Measurements from ENCODE around the gene LUZP1. TPM values are rescaled to one million over a fixed set of nuclear protein-coding genes. Genes with fewer than 3 reads are reported as not detected.

Gene LUZP1
- total RNA-seq, 4 donors from 2014 or later: 22.3 to 38.4 (median 30.3) TPM

DNA sequence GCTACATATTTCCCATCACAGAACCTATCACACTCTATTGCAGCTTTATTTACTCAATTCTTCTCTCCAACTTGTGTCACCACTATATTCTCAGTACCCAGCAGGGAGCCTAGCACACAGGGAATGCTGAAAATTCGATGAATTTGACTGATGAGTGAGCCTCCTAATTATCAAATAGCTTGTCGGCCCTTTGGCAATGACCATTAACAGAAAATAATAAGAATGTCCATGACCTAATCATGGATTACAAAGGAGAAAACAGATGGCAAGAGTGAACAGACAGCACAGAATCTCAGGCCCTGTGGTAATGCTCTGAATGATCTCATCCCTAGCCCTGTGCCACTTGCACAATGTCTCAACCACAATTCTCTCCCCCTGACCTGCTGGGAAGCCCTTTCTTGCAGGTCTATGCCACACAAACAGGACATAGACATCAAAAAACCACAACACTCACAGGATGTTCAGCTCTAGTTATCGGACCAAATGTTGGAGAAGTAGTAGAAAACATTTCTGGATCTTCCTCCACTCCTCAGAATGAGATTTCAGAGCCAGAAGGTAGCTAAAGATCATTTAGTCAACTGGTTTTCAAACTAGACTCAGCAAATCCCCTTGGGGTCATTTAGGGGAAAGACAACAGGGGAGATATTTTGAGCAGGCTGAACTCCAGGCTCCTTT lies 68.4 kb downstream of the LUZP1 start:
- no peak overlapping the region for H3K4me3 ChIP-seq

DNA sequence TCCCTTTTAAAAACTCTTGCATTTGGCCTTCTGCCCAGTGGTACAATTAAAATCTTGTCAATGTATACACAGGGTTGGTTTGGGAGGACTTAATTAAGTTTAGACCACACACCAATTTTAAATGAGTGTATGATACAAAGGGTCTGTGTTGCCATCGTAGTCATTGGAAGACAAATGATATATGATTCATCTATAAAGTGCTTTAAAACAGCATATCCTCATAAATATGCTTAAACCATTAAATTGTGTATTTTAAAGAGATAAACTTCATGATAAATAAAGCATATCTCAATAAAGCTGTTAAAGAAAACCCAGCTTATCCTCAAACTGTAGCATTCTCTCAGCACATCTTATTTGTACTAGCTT lies 69.5 kb downstream of the LUZP1 start:
- no peaks in the 10 kb centered on the region for H3K9me3 ChIP-seq
- no peak for ATAC-seq
- H3K4me1 ChIP-seq: peaks cover 21 to 58% (median 32%) of the 10 kb centered on the region in 3 donors
- H3K36me3 ChIP-seq: peaks cover 0 to 6% of the 10 kb centered on the region in 2 donors
- H3K4me3 ChIP-seq: no peak overlapping the region
- H3K27ac ChIP-seq: peak overlapping the region in 1 of 4 donors; percentile 59
- 82 to 100% methylated on average over 1 of the region's 1 CpG for WGBS, 2 donors (ENCODE audit: low coverage in 1 of 2)
- no peak for TF ChIP-seq POLR2A (IDR thresholded peaks at IDR 0.05)
- no peak for TF ChIP-seq POLR2AphosphoS5 (IDR thresholded peaks at IDR 0.05)
- TF ChIP-seq, protein P1, sequence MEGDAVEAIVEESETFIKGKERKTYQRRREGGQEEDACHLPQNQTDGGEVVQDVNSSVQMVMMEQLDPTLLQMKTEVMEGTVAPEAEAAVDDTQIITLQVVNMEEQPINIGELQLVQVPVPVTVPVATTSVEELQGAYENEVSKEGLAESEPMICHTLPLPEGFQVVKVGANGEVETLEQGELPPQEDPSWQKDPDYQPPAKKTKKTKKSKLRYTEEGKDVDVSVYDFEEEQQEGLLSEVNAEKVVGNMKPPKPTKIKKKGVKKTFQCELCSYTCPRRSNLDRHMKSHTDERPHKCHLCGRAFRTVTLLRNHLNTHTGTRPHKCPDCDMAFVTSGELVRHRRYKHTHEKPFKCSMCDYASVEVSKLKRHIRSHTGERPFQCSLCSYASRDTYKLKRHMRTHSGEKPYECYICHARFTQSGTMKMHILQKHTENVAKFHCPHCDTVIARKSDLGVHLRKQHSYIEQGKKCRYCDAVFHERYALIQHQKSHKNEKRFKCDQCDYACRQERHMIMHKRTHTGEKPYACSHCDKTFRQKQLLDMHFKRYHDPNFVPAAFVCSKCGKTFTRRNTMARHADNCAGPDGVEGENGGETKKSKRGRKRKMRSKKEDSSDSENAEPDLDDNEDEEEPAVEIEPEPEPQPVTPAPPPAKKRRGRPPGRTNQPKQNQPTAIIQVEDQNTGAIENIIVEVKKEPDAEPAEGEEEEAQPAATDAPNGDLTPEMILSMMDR (IDR thresholded peaks at IDR 0.05): no peak
- no peak for TF ChIP-seq EP300 (IDR thresholded peaks at IDR 0.05)
- no peaks in the 10 kb centered on the region for H3K27me3 ChIP-seq

More for the DNA sequence above, 68.4 kb downstream of the LUZP1 start:
- no peaks in the 10 kb centered on the region for H3K27me3 ChIP-seq
- H3K27ac ChIP-seq: peak overlapping the region; percentile 34 to 69 (median 60)
- no peaks in the 10 kb centered on the region for H3K9me3 ChIP-seq
- WGBS, 2 donors (ENCODE audit: low coverage in 1 of 2): 45 to 60% methylated on average over 1 to 3 of the region's 3 CpGs
- H3K36me3 ChIP-seq: no peaks in the 10 kb centered on the region
- peaks cover 21 to 58% (median 32%) of the 10 kb centered on the region in 3 donors for H3K4me1 ChIP-seq
- peak; percentile 86 for ATAC-seq
- TF ChIP-seq POLR2A (IDR thresholded peaks at IDR 0.05) (no peak), POLR2AphosphoS5 (IDR thresholded peaks at IDR 0.05) (peak; percentile 55), EP300 (IDR thresholded peaks at IDR 0.05) (no peak)
- TF ChIP-seq, protein P1 (IDR thresholded peaks at IDR 0.05): peak in 1 of 4 experiments; percentile 34

- Histone ChIP-seq H3K9me3 (no peaks in the 10 kb centered on the region), H3K27me3 (no peaks in the 10 kb centered on the region), H3K36me3 (peaks cover 0 to 11% of the 10 kb centered on the region in 2 donors), H3K4me3 (no peak overlapping the region), H3K27ac (no peak overlapping the region), H3K4me1 (peaks cover 21 to 58% (median 32%) of the 10 kb centered on the region in 3 donors)
- TF ChIP-seq POLR2AphosphoS5 (IDR thresholded peaks at IDR 0.05): no peak
- TF ChIP-seq, protein P1 (IDR thresholded peaks at IDR 0.05): peak; percentile 94 to 98 (median 96)
- WGBS, 2 donors (ENCODE audit: low coverage in 1 of 2): 28 to 30% methylated on average over 12 of the region's 12 CpGs
- ATAC-seq: peak; percentile 53
These were observed 70.0 kb downstream of the LUZP1 start for GRCh38 chr1:23098463-23099170.

- ATAC-seq: no peak
- TF ChIP-seq POLR2A (IDR thresholded peaks at IDR 0.05) (no peak), POLR2AphosphoS5 (IDR thresholded peaks at IDR 0.05) (no peak), EP300 (IDR thresholded peaks at IDR 0.05) (no peak)
- TF ChIP-seq, protein P1 (IDR thresholded peaks at IDR 0.05): no peak
- no peak overlapping the region for H3K4me3 ChIP-seq
- H3K36me3 ChIP-seq: peaks cover 0 to 24% of the 10 kb centered on the region in 2 donors
- 75 to 79% methylated on average over 5 to 6 of the region's 6 CpGs for WGBS, 2 donors (ENCODE audit: low coverage in 1 of 2)
- H3K27me3 ChIP-seq: no peaks in the 10 kb centered on the region
- H3K4me1 ChIP-seq: peaks cover 21 to 46% (median 32%) of the 10 kb centered on the region in 3 donors
- H3K27ac ChIP-seq: no peak overlapping the region
- H3K9me3 ChIP-seq: no peaks in the 10 kb centered on the region
These were observed 71.3 kb downstream of the LUZP1 start for GRCh38 chr1:23097316-23097715.

Measured in gastroesophageal sphincter (tissue), 4 donors.